Measurements from ENCODE around the gene KRTAP10-5.

- TF ChIP-seq POLR2AphosphoS5 (IDR thresholded peaks at IDR 0.05; ENCODE audit: low read depth), result no peak
- TF ChIP-seq CTCF (IDR thresholded peaks at IDR 0.05; ENCODE audit: insufficient read depth, low read length), result no peak
- TF ChIP-seq GABPA (IDR thresholded peaks at IDR 0.05; ENCODE audit: low read depth), result no peak
These were observed 31.1 kb upstream of the KRTAP10-5 start for GRCh38 chr21:44611551-44611950.

Data from HL-60 (cell line).